Gastroesophageal sphincter (tissue), 3 donors: ENCODE data around the gene DUSP11.

Source experiments
- POLR2A ChIP-seq, 2 donors: fragments of 450-650 bp; IDR thresholded peaks; one replicate each; pipeline ENCODE4 v1.6.1; 2017; ENCODE audit warnings: antibody characterized with exemption in 2 of 2, mild to moderate bottlenecking in 2 of 2, moderate library complexity in 1 of 2
- TF ChIP-seq, protein P1 (sequence below), 4 experiments: fragments of 200-600 bp in 2 of 4; fragments of 450-650 bp in 2 of 4; sonication (generic) in 1 of 4; IDR thresholded peaks; one replicate each; pipeline ENCODE4 v1.5.1; 2017 to 2019; ENCODE audit warnings: antibody characterized with exemption in 4 of 4, mild to moderate bottlenecking in 2 of 4, moderate library complexity in 2 of 4

DNA sequence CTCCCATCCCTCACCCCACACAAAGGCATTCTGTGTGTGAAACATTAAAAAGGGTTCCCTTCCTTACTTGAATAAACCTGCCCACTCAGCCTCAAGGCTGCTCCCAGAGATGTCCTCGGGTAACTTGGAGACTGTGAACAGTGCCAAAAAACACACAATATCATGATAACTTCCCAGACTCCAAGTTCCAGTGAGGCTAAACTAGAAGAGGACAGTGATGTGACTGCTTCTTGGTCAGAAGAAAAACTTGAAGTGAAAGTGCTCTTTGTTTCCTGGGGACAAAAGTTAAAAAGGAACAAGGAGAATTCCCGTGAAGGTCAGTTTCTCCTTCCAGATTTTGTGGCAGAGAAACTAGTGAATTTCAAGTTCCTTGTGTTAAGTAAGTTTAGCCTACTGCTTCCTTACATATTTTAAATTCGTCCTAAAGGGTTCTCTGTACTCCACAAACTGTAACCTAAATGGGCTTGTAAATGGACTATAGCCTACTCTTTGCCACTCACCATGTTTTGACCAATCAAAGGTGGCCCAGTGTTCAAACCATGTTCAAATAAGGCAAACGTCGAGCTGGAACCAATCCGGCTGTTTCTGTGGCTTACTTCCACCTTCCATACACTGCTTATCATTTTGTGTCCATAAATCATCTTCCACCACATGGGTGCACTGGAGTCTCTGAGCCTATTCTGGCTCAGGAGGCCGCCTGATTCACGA lies 63.2 kb downstream of the DUSP11 start:
- TF ChIP-seq, protein P1, sequence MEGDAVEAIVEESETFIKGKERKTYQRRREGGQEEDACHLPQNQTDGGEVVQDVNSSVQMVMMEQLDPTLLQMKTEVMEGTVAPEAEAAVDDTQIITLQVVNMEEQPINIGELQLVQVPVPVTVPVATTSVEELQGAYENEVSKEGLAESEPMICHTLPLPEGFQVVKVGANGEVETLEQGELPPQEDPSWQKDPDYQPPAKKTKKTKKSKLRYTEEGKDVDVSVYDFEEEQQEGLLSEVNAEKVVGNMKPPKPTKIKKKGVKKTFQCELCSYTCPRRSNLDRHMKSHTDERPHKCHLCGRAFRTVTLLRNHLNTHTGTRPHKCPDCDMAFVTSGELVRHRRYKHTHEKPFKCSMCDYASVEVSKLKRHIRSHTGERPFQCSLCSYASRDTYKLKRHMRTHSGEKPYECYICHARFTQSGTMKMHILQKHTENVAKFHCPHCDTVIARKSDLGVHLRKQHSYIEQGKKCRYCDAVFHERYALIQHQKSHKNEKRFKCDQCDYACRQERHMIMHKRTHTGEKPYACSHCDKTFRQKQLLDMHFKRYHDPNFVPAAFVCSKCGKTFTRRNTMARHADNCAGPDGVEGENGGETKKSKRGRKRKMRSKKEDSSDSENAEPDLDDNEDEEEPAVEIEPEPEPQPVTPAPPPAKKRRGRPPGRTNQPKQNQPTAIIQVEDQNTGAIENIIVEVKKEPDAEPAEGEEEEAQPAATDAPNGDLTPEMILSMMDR (IDR thresholded peaks at IDR 0.05): no peak
- TF ChIP-seq POLR2A (IDR thresholded peaks at IDR 0.05): no peak
